GM19397 (cell line): ENCODE measurements around the gene UNC119B.

Experiments used
- ATAC-seq: cut with Tn5 transposase; IDR thresholded peaks from one replicate; pipeline ENCODE4 v1.9.1; 2021; ENCODE audit warnings: mild to moderate bottlenecking, moderate library complexity; ENCODE audit not compliant: unreplicated experiment

The UNC119B gene

GRCh38 chr12:120761519-120761934, 51.3 kb downstream of the UNC119B start:
- no peak for ATAC-seq

- no peak for ATAC-seq
These were observed 51.8 kb downstream of the UNC119B start for GRCh38 chr12:120762086-120762485.

GRCh38 chr12:120763250-120763649, 53.0 kb downstream of the UNC119B start:
- ATAC-seq, result no peak

GRCh38 chr12:120764816-120765215, 54.6 kb downstream of the UNC119B start:
- ATAC-seq, result no peak

- no peak for ATAC-seq
These were observed 56.3 kb downstream of the UNC119B start for GRCh38 chr12:120766566-120766965.

GRCh38 chr12:120767071-120768024, 57.1 kb downstream of the UNC119B start:
- no peak for ATAC-seq

- no peak for ATAC-seq
These were observed 60.8 kb downstream of the UNC119B start for GRCh38 chr12:120771097-120771496.
